Measurements from ENCODE around the gene MSH5.

MSH5 gene

DNA sequence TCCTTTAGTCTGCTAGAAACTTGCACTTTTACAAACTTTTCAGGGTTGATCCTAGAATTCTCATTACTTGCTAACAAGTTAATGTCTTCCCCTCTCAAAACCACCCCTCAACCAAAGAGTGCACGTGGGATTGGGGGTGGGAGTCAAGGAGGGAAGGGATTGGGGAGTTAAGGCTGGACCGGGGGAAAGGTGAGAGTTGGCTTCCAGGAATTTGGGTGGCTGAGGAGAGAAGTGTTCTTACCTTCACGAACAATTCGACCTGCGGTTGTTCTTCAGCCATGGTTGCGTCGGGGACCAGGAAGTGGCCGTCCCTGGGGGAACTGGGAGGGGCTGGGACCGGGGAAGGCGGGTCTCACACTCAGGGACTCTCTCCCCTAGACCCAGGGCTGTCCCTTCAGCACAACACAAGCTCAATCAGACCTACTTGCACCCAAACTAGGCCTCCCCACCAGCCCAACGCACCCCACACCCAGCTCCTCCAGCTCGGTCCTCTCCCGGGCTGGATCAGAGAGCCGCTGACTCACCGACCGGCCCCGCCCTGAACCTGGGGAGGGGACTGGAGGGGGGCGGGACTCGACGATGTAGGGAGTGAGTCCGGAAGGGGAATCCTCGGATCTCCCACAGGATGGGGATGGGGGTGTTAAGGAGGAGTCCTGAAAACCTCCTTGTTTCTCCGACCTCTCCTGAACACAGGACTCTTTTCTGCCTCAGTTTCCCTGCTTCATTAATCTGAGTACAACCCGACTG, 3.6 kb upstream of the MSH5 start, which contains the start of gene CLIC1:
CLIC1 (minus strand) TSS at position 510 of the 747 bp plus-strand sequence; CDS start at position 280, 230 bp downstream.
- TF ChIP-seq CTCF (IDR thresholded peaks at IDR 0.05; ENCODE audit: insufficient read depth, low read depth, low read length, missing control alignments): no peak
- peak; percentile 89 for DNase-seq (ENCODE audit: low read depth)
- H3K4me3 ChIP-seq (ENCODE audit: low read depth, low read length): peak within 1 kb of the TSS; percentile 97

DNA sequence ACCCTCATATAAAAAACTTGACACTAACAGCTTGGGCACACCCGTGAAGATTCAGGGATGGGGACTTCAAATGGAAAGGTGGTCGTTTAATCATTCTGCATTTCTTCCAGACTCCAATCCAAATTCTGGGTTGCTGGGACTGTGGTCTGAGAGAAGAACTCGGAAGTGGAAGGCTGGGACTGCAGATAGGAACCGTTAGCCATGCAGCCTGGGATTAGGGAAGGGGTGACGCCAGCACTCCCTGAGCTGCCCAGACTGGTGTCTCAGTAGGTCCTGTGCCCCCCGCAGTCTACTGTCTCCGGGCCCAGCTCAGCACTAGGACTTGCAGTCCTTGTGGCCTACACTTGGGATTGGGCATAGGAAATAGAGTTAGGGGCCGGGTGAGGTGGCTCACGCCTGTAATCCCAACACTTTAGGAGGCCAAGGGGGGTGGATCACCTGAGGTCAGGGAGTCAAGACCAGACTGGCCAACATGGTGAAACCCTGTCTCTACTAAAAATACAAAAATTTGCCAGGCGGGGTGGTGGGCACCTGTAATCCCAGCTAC, 3.0 kb upstream of the MSH5 start:
- no peak for DNase-seq (ENCODE audit: low read depth)
- no peak for TF ChIP-seq CTCF (IDR thresholded peaks at IDR 0.05; ENCODE audit: insufficient read depth, low read depth, low read length, missing control alignments)
- peak overlapping the region; percentile 97 for H3K4me3 ChIP-seq (ENCODE audit: low read depth, low read length)

DNA sequence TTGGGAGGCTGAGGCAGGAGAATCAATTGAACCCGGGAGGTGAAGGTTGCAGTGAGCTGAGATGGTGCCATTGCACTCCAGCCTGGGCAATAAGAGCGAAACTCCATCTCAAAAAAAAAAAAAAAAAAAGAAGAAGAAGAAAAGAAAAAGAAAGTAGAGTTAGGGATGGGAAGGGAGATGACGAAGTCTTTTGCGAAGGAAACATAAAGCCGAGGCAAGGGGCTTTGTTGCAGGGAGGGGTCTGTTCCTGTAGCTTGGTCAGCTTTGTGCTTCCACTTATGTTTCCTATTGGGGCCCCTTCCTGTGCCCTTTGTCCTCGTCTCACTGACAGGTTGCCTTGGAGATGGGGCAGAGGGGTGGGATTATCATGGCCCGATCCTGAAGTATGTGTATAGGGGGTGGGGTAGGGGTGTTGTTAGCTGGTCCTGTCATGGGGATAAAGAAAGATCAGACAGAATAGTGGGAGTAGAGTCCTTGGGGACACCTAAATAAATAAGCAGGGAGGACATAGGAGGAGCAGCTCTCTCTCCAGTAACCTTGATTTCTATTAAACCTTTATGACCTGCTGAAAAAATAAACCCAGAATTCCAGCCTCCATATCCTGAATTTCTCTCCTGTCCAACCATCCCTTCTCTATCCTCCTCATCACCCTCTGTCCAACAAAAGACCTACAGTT, 2.4 kb upstream of the MSH5 start:
- TF ChIP-seq CTCF (IDR thresholded peaks at IDR 0.05; ENCODE audit: insufficient read depth, low read depth, low read length, missing control alignments): no peak
- peak; percentile 50 for DNase-seq (ENCODE audit: low read depth)
- H3K4me3 ChIP-seq (ENCODE audit: low read depth, low read length): peak overlapping the region; percentile 36

DNA sequence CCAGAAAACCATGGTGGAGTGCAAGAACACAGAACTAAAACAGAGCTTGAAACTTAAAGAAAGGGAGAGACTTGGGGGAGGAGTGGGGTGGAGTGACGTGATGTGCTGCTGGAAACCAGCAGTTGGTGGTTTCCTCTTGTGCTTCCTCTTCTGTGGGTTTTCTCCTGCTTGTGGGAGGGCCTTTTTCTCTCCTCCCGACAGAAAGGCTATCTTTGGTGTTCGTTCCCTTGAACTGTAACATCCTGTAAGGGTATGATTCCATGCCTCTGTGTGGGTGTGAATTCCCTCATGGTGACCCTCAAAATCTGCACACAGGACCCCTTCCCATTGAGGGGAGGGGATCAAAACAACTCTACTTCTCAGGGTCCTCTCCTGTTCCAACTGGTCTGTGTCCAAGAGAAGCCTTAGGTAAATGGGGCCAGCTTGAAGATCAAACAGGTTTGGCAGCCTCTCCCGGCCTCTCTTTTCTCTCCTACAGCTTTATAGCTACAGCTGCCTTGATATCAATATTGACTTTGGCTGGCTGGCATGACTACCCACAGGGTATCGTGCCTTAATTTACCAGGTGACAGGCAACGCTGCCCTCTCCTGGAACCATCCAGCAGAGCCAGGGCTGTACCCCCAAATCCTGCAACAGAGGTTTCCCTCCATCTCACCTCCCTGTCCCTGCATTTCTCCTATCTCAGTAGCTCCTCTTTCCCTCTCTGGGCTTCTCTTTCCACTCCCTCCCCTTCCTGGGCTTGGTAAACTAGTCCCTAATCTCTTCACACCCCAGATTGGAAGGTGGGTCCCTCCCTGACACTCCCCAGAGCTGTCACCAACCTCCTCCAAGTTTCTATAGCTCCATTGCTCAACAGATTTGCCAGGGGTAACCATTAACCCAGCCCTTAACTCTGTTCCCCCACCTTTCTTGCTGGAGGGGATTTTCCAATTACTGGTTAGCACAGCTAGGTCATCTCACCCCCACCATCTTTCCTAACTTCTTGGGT, 1.5 kb upstream of the MSH5 start:
- DNase-seq (ENCODE audit: low read depth): peak; percentile 90
- H3K4me3 ChIP-seq (ENCODE audit: low read depth, low read length): peak overlapping the region; percentile 56
- TF ChIP-seq CTCF (IDR thresholded peaks at IDR 0.05; ENCODE audit: insufficient read depth, low read depth, low read length, missing control alignments): no peak

DNA sequence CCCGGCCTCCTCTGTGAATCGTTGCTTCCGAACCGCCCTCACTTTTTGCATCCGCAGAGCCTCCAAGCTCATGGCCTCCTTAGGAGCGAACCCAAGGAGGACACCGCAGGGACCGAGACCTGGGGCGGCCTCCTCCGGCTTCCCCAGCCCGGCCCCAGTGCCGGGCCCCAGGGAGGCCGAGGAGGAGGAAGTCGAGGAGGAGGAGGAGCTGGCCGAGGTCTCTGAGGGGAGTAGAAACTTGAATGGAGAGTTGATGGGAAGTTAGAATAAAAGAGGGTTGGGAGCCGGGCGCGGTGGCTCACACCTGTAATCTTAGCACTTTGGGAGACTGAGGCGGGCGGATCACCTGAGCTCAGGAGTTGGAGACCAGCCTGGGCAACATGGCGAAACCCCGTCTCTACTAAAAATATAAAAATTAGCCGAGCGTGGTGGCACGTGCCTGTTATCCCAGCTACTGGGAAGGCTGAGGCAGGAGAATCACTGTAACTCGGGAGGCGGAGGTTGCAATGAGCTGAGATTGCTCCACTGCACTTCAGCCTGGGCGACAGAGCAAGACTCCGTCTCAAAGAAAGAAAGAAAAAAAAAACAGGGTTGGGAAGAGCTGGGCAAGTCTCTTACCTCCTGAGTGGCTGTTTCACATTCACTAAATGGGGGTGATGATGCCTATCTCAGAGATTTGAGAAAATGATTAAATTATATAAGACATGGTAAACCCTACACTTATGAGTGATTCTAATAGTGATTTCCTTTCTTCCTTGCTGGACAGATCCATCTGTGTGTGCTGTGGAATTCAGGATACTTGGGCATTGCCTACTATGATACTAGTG, 805 bp downstream of the MSH5 start:
- H3K4me3 ChIP-seq (ENCODE audit: low read depth, low read length): peak overlapping the region; percentile 90
- peak; percentile 62 for DNase-seq (ENCODE audit: low read depth)
- TF ChIP-seq CTCF (IDR thresholded peaks at IDR 0.05; ENCODE audit: insufficient read depth, low read depth, low read length, missing control alignments): no peak
